Measurements from ENCODE around the gene MED8. TPM values are rescaled to one million over a fixed set of nuclear protein-coding genes. Genes with fewer than 3 reads are reported as not detected.

MED8 gene
- 36.6 to 38.3 TPM (median 37.3 TPM) in 5 replicates for total RNA-seq (2022; extraction: Qiagen RNA extraction)

GRCh38 chr1:43389326-43390313, at the start of gene MED8, which contains the start of gene SZT2:
MED8 (minus strand) TSS chr1:43389800; CDS start chr1:43389764, 36 bp downstream.
SZT2 (plus strand) TSS chr1:43389899; CDS start chr1:43389969, 70 bp downstream.

DNA sequence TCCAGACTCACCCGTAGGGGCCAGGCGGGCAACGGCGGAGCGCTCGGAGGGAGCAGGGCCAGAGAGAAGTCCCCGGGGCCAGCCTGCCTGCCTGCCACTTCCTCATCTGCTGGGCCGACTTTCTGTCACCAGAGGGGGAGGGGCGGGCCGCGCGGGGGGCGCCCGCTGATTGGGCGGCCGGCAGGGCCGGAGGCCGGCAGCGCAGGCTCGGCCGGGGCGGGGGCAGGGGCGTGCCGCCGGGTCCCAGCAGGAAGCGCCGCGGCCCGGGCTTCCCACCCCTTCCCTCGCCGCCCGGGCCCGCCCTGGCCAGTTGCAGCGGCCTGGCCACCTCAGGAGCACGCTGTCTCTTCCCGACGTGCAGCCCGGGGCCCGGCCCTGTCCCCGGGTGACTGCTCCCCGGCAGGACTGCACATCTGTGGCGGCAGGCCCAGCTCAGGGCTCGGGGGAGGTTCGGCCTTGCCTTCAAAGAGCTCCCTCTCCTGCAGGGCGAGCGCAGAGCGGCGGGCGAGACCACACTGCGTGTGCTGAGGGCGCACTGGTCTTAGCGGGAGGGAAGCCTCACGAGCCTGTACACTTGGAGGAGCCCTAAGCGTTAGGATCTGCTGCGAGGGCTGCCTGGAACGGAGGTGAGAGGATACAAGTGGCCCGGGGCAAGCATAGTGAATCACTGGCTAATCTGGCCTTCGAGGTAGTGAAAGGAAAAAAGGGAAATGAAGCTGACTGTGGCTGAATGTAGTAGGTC, 21.5 kb downstream of the MED8 start, which contains the start of gene ELOVL1:
TSS of gene ELOVL1 (minus strand) at position 108 of the 742 bp plus-strand sequence. CDS start 2,402 bp downstream, outside the sequence.

GRCh38 chr1:43358746-43359693, 30.6 kb downstream of the MED8 start, which contains the start of gene CDC20:
CDC20 (plus strand) TSS chr1:43358981; CDS start chr1:43359216, 235 bp downstream.

DNA sequence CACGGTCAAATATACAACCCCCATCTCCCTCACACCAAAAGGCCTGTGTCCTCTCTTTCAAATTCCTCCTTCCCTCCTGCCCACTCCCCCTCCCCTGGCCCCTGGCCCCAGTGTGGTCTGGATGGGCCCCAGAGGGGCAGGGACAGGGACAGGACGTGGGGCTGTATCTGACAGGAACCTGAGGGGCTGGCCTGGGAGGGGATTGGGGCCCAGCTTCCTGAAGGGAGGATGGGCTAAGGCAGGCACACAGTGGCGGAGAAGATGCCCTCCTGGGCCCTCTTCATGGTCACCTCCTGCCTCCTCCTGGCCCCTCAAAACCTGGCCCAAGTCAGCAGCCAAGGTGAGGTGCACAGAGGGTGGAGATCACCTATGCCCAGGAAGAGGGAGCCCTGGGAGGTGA, 52.0 kb downstream of the MED8 start, which contains the start of gene MPL:
TSS of gene MPL (plus strand) at position 231 of the 400 bp plus-strand sequence. CDS start at position 262, 31 bp downstream.

Other genes with a start within 250 kb of the MED8 start
- 176 to 196 TPM (median 188 TPM) in 5 replicates for gene EBNA1BP2, start 217.5 kb downstream of the MED8 start, total RNA-seq (2022; extraction: Qiagen RNA extraction)
- gene CFAP57, start 217.5 kb downstream of the MED8 start, total RNA-seq (2022; extraction: Qiagen RNA extraction) = 0.36 to 0.62 TPM (median 0.47 TPM) in 5 replicates
- gene TMEM125, start 119.8 kb downstream of the MED8 start, total RNA-seq (2022; extraction: Qiagen RNA extraction) = 0.09 TPM in 1 of 5 replicates, not detected in the others
- not detected in 5 replicates for gene C1orf210, start 104.2 kb downstream of the MED8 start, total RNA-seq (2022; extraction: Qiagen RNA extraction)
- gene TIE1, start 88.8 kb downstream of the MED8 start, total RNA-seq (2022; extraction: Qiagen RNA extraction) = not detected in 5 replicates
- gene MPL, start 52.0 kb downstream of the MED8 start, total RNA-seq (2022; extraction: Qiagen RNA extraction) = 0.14 TPM in 1 of 5 replicates, not detected in the others
- gene CDC20, start 30.8 kb downstream of the MED8 start, total RNA-seq (2022; extraction: Qiagen RNA extraction) = 187 to 214 TPM (median 200 TPM) in 5 replicates
- 144 to 161 TPM (median 146 TPM) in 5 replicates for gene ELOVL1, start 21.8 kb downstream of the MED8 start, total RNA-seq (2022; extraction: Qiagen RNA extraction)
- gene SZT2, start 99 bp upstream of the MED8 start, total RNA-seq (2022; extraction: Qiagen RNA extraction) = 5.5 to 8.7 TPM (median 8.3 TPM) in 5 replicates
- gene HYI, start 64.1 kb upstream of the MED8 start, total RNA-seq (2022; extraction: Qiagen RNA extraction) = 13.3 to 18.1 TPM (median 16.7 TPM) in 5 replicates
- gene PTPRF, start 141.1 kb upstream of the MED8 start, total RNA-seq (2022; extraction: Qiagen RNA extraction) = 80.8 to 120 TPM (median 98.1 TPM) in 5 replicates

All from A549 treated with CORT108297 at 1 μM for 4 hours (cell line).